Breast epithelium (tissue), 3 donors: ENCODE measurements around the gene SIDT1.

Source experiments
- CTCF ChIP-seq, 3 donors: fragments of 450-650 bp; IDR thresholded peaks; one replicate each; pipeline ENCODE4 v1.5.1; 2016 to 2017; ENCODE audit warnings: antibody characterized with exemption in 3 of 3, mild to moderate bottlenecking in 3 of 3, moderate library complexity in 3 of 3
- POLR2A ChIP-seq: fragments of 450-650 bp; IDR thresholded peaks from one replicate; pipeline ENCODE4 v1.6.1; 2016; ENCODE audit warnings: antibody characterized with exemption, mild to moderate bottlenecking, moderate library complexity
- POLR2AphosphoS5 ChIP-seq, 3 donors: sonication (generic); formaldehyde crosslinking; IDR thresholded peaks; one replicate each; pipeline ENCODE4 v1.6.1; 2017; ENCODE audit warnings: antibody characterized with exemption in 3 of 3

- TF ChIP-seq CTCF (IDR thresholded peaks at IDR 0.05) (no peak), POLR2A (no peak), POLR2AphosphoS5 (IDR thresholded peaks at IDR 0.05) (no peak)
Observed at GRCh38 chr3:113499081-113499480, 33.3 kb upstream of the SIDT1 start.
